Measurements from ENCODE around the gene HES4. TPM values are rescaled to one million over a fixed set of nuclear protein-coding genes. Genes with fewer than 3 reads are reported as not detected.

HES4 gene
- total and polyA plus RNA-seq, 2 of the 13 experiments (the other 11 are each of a cell fraction or from before 2014, with no cell fraction given) = 8.8 to 10.6 TPM

GRCh38 chr1:1047407-1047806 lies 47.5 kb upstream of the HES4 start:
- FAIRE-seq = no peak
- Histone ChIP-seq H3K79me2 (ENCODE audit: insufficient read depth, low read length) (no peaks in the 10 kb centered on the region), H3K4me1 (ENCODE audit: insufficient read depth, low read length) (no peaks in the 10 kb centered on the region), H3K9me3 (ENCODE audit: low read length) (no peaks in the 10 kb centered on the region), H3K4me2 (ENCODE audit: low read depth, low read length) (no peak overlapping the region), H2AFZ (ENCODE audit: low read length) (no peak overlapping the region), H3K9ac (ENCODE audit: insufficient read depth, low read depth, low read length) (no peak overlapping the region), H4K20me1 (ENCODE audit: insufficient read depth, low read length) (no peaks in the 10 kb centered on the region), H3K4me3 (replicated peaks in 1 of 3; ENCODE audit: insufficient read depth in 1 of 3, low read depth in 2 of 3, low read length in 3 of 3) (no peak overlapping the region), H3K27me3 (ENCODE audit: control insufficient read depth in 1 of 2, insufficient read depth in 2 of 2, low read length in 2 of 2) (no peaks in the 10 kb centered on the region), H3K36me3 (replicated peaks in 1 of 2; ENCODE audit: control insufficient read depth in 1 of 2, insufficient read depth in 2 of 2, low read length in 2 of 2) (peaks cover 53 to 68% of the 10 kb centered on the region in 2 experiments; a peak in 4 of 5 replicates), H3K27ac (ENCODE audit: extremely low read length, insufficient read depth, low read length) (no peak overlapping the region)
- no CpG with 5 or more reads among the region's 19 CpGs for WGBS (ENCODE audit: low lambda C conversion rate)
- in situ Hi-C loops (cut with HindIII; ENCODE audit: extremely low pct_ligation_motif_present, low pct_unique_long_range_greater_than_20kb) (no loop called here), intact Hi-C loops (cut with micrococcal nuclease; ENCODE audit: unreplicated experiment) (no loop called here)
- BruUV-seq (replicated peaks) = no TSS peak
- ChIA-PET CTCF (ENCODE audit: low intra/inter-chr PET ratio, low total read pairs) (no interaction called here), POLR2A (no interaction called here)
- TF ChIP-seq ZNF687 (CRISPR knock-in tag; IDR thresholded peaks at IDR 0.05) (peak; percentile 20), HNF4A (CRISPR knock-in tag; IDR thresholded peaks at IDR 0.05) (peak; percentile 25; the same call in 1 of the 2 replicates), ONECUT2 (CRISPR knock-in tag; IDR thresholded peaks at IDR 0.05) (no peak), ZBTB33 (CRISPR knock-in tag; IDR thresholded peaks at IDR 0.05) (peak; percentile 87)
- DNase-seq (ENCODE audit: low spot score) = no peak
- ATAC-seq = no peak

All from HepG2 (cell line).